SK-N-SH (cell line): ENCODE measurements around the gene ATP6AP1. TPM values are rescaled to one million over a fixed set of nuclear protein-coding genes. Genes with fewer than 3 reads are reported as not detected.

Experiments used
- CTCF ChIA-PET: fragments of 300-600, 350-600 bp; formaldehyde crosslinking; extraction: SDS; loops from one replicate; lab custom pipeline; 2021; lab: Yijun Ruan, JAX
- POLR2A ChIA-PET: fragments of 350-600 bp; sonication (Branson Sonifier 250); formaldehyde crosslinking; extraction: SDS; loops from one replicate; lab custom pipeline; 2020; ENCODE audit warnings: antibody characterized with exemption, inconsistent platforms; lab: Yijun Ruan, JAX
- DNase-seq: peaks from one replicate; pipeline ENCODE4 v3.0.0; 2012
- H2AFZ ChIP-seq: fragments of 200-600 bp; sonication (generic); 2 replicates; pipeline ENCODE4 v1.8.1; 2016; ENCODE audit warnings: antibody characterized with exemption, mild to moderate bottlenecking, low read depth
- H3F3A ChIP-seq: fragments of 200-600 bp; sonication (generic); replicated peaks from 2 replicates; pipeline ENCODE3; 2016; ENCODE audit warnings: antibody characterized with exemption, mild to moderate bottlenecking; ENCODE audit not compliant: insufficient read depth
- H3K27ac ChIP-seq, 2 experiments: fragments of 200-500 bp in 1 of 2; fragments of 200-600 bp in 1 of 2; sonication (Bioruptor generic) in 1 of 2; sonication (generic), shearing (Covaris generic) in 1 of 2; 2 replicates each; pipeline versions ENCODE4 v1.5.1 to v1.6.1; 2014 to 2016; ENCODE audit warnings: low read depth in 2 of 2, inconsistent platforms in 1 of 2, low read length in 1 of 2, mild to moderate bottlenecking in 1 of 2, mixed read lengths in 1 of 2
- H3K27me3 ChIP-seq: fragments of 200-600 bp; sonication (generic), shearing (Covaris generic); 2 replicates; pipeline ENCODE4 v1.6.1; 2016; ENCODE audit warnings: mixed run types; ENCODE audit not compliant: insufficient read depth
- H3K36me3 ChIP-seq, 2 experiments: fragments of 200-500 bp in 1 of 2; fragments of 200-600 bp in 1 of 2; sonication (Bioruptor generic) in 1 of 2; sonication (generic) in 1 of 2; replicated peaks in 1 of 2; 2 replicates each; pipeline versions ENCODE3 to v1.5.1; 2014 to 2016; ENCODE audit warnings: low read length in 1 of 2, mild to moderate bottlenecking in 1 of 2; ENCODE audit not compliant: insufficient read depth in 2 of 2, control insufficient read depth in 1 of 2
- H3K4me1 ChIP-seq, 2 experiments: fragments of 200-500 bp in 1 of 2; fragments of 200-600 bp in 1 of 2; sonication (Bioruptor generic) in 1 of 2; sonication (generic), shearing (Covaris generic) in 1 of 2; 2 replicates each; pipeline versions ENCODE4 v1.5.1 to v1.6.1; 2014 to 2016; ENCODE audit warnings: low read depth in 1 of 2, low read length in 1 of 2, mixed run types in 1 of 2; ENCODE audit not compliant: insufficient read depth in 2 of 2, control insufficient read depth in 1 of 2
- H3K4me2 ChIP-seq: fragments of 200-600 bp; sonication (generic), shearing (Covaris generic); 2 replicates; pipeline ENCODE4 v1.6.1; 2017; ENCODE audit warnings: mixed run types
- H3K4me3 ChIP-seq, 2 experiments: fragments of 200-500 bp in 1 of 2; fragments of 200-600 bp in 1 of 2; sonication (Bioruptor generic) in 1 of 2; sonication (generic), shearing (Covaris generic) in 1 of 2; 2 replicates each; pipeline versions ENCODE4 v1.5.1 to v1.8.1; 2014 to 2016; ENCODE audit warnings: low read depth in 2 of 2, inconsistent platforms in 1 of 2, low read length in 1 of 2, mild to moderate bottlenecking in 1 of 2, mixed read lengths in 1 of 2, moderate library complexity in 1 of 2
- H3K79me2 ChIP-seq: fragments of 200-600 bp; sonication (generic); 2 replicates; pipeline ENCODE4 v1.8.1; 2017; ENCODE audit warnings: mild to moderate bottlenecking; ENCODE audit not compliant: insufficient read depth
- H3K9ac ChIP-seq: fragments of 200-600 bp; sonication (generic); 2 replicates; pipeline ENCODE4 v1.6.1; 2017; ENCODE audit warnings: mixed run types
- H3K9me2 ChIP-seq: fragments of 200-600 bp; sonication (generic); 2 replicates; pipeline ENCODE4 v1.6.1; 2017; ENCODE audit warnings: mixed run types
- H3K9me3 ChIP-seq: fragments of 200-600 bp; sonication (generic); 2 replicates; pipeline ENCODE4 v1.6.1; 2017; ENCODE audit warnings: mixed run types, mild to moderate bottlenecking, moderate library complexity
- H4K20me1 ChIP-seq: fragments of 200-600 bp; sonication (generic); 2 replicates; pipeline ENCODE4 v1.6.1; 2017; ENCODE audit warnings: mild to moderate bottlenecking, mixed run types; ENCODE audit not compliant: insufficient read depth
- ELF1 ChIP-seq: IDR thresholded peaks from 2 replicates; pipeline ENCODE4 v1.4.0; 2012
- EP300 ChIP-seq, 2 experiments: IDR thresholded peaks; 2 replicates each; pipeline versions ENCODE4 v1.4.0 to v1.6.1; 2012; ENCODE audit warnings: borderline replicate concordance in 1 of 2, low read depth in 1 of 2, low read length in 1 of 2
- EZH2phosphoT487 ChIP-seq: fragments of 200-600 bp; sonication (generic); IDR thresholded peaks from 2 replicates; pipeline ENCODE4 v1.6.1; 2017; ENCODE audit warnings: low read depth, mixed run types, mild to moderate bottlenecking, antibody characterized with exemption, moderate library complexity, borderline replicate concordance
- FOSL2 ChIP-seq: IDR thresholded peaks from 2 replicates; pipeline ENCODE4 v1.4.0; 2012; ENCODE audit warnings: low read depth, mild to moderate bottlenecking, moderate library complexity, borderline replicate concordance
- GABPA ChIP-seq: IDR thresholded peaks from 2 replicates; pipeline ENCODE4 v1.4.0; 2012; ENCODE audit warnings: low read depth, mild to moderate bottlenecking
- GATA2 ChIP-seq: sonication (generic); formaldehyde crosslinking; IDR thresholded peaks from 2 replicates; pipeline ENCODE4 v1.5.0; 2020; ENCODE audit warnings: mild to moderate bottlenecking, missing genetic modification reagents
- JUND ChIP-seq: IDR thresholded peaks from 2 replicates; pipeline ENCODE4 v1.4.0; 2012
- MEF2A ChIP-seq: IDR thresholded peaks from 2 replicates; pipeline ENCODE4 v1.4.0; 2012; ENCODE audit warnings: low read depth, borderline replicate concordance
- NRF1 ChIP-seq: IDR thresholded peaks from 2 replicates; pipeline ENCODE4 v1.6.1; 2012; ENCODE audit warnings: low read depth, mild to moderate bottlenecking, low read length
- POLR2AphosphoS5 ChIP-seq: IDR thresholded peaks from 2 replicates; pipeline ENCODE4 v1.6.1; 2012; ENCODE audit warnings: low read depth, low read length
- RCOR1 ChIP-seq: fragments of 150-350 bp; IDR thresholded peaks from 2 replicates; pipeline ENCODE4 v1.6.1; 2017; ENCODE audit warnings: antibody characterized with exemption, low read length
- REST ChIP-seq: IDR thresholded peaks from 2 replicates; pipeline ENCODE4 v1.6.1; 2012; ENCODE audit warnings: mild to moderate bottlenecking, low read depth, low read length, moderate library complexity
- SMC3 ChIP-seq: IDR thresholded peaks from 2 replicates; pipeline ENCODE4 v1.6.1; 2012; ENCODE audit warnings: low read depth, low read length, improper control_type of control experiment
- USF2 ChIP-seq: fragments of 150-350 bp; IDR thresholded peaks from 2 replicates; pipeline ENCODE4 v1.6.1; 2017; ENCODE audit warnings: antibody characterized with exemption, low read length, low read depth, borderline replicate concordance
- ZBTB33 ChIP-seq: IDR thresholded peaks from 2 replicates; pipeline ENCODE4 v1.4.0; 2012; ENCODE audit warnings: low read depth, borderline replicate concordance
- WGBS: methylation state at CpG from one replicate; pipeline ENCODE4 v1.1.6; 2017; ENCODE audit warnings: low lambda C conversion rate; 5-methylcytosine and 5-hydroxymethylcytosine counted together
- polyA plus RNA-seq, 3 experiments: library from polyadenylated mRNA; depleted of rRNA; stranded (reverse); fragments of >200 nt; gene quantifications; 2 replicates each; pipeline ENCODE4 v1.2.3, GENCODE V29; 2012

Gene ATP6AP1
- polyA plus RNA-seq, 1 of the 3 experiments (the other 2 are of a cell fraction): 102 TPM

GRCh38 chrX:154483325-154483724, 54.8 kb downstream of the ATP6AP1 start:
- 52% methylated on average over 7 of the region's 7 CpGs for WGBS
- POLR2A ChIA-PET: no interaction called here
- H3K9ac ChIP-seq: no peak overlapping the region
- no peak overlapping the region for H3K4me3 ChIP-seq
- CTCF ChIA-PET: interaction anchor here (1.0 kb wide), 1 partner anchor 18 kb away, joined by 4 read pairs; no protein-coding TSS in a partner anchor
- no peaks in the 10 kb centered on the region for H3K9me2 ChIP-seq
- no peaks in the 10 kb centered on the region for H4K20me1 ChIP-seq
- no peaks in the 10 kb centered on the region for H3K9me3 ChIP-seq
- H3K79me2 ChIP-seq: peaks cover 15% of the 10 kb centered on the region; the same call in 1 of the 2 replicates
- peaks cover 0 to 10% of the 10 kb centered on the region in 2 experiments; a peak in 1 of 4 replicates for H3K4me1 ChIP-seq
- H3F3A ChIP-seq: no peaks in the 10 kb centered on the region
- H3K27ac ChIP-seq: no peak overlapping the region
- H2AFZ ChIP-seq: no peak overlapping the region
- H3K36me3 ChIP-seq: peaks cover 0 to 14% of the 10 kb centered on the region in 2 experiments
- H3K27me3 ChIP-seq: 0 out of 2 replicates have a peak, but pooled peaks cover 14% of the 10 kb centered on the region
- no peak for DNase-seq
- TF ChIP-seq REST (no peak), EZH2phosphoT487 (no peak), ELF1 (no peak), MEF2A (no peak), POLR2AphosphoS5 (no peak), NRF1 (no peak), GABPA (no peak), JUND (no peak)
- H3K4me2 ChIP-seq: no peak overlapping the region

- no peak for DNase-seq
- Histone ChIP-seq H3K27ac (no peak overlapping the region), H3K9me3 (no peaks in the 10 kb centered on the region), H2AFZ (no peak overlapping the region), H3K36me3 (peaks cover 0 to 14% of the 10 kb centered on the region in 2 experiments), H4K20me1 (no peaks in the 10 kb centered on the region), H3K27me3 (0 out of 2 replicates have a peak, but pooled peaks cover 15% of the 10 kb centered on the region), H3K4me3 (no peak overlapping the region), H3K4me2 (no peak overlapping the region), H3F3A (no peaks in the 10 kb centered on the region), H3K9me2 (no peaks in the 10 kb centered on the region), H3K4me1 (peaks cover 0 to 14% of the 10 kb centered on the region in 2 experiments; a peak in 1 of 4 replicates), H3K9ac (no peak overlapping the region)
- 49% methylated on average over 13 of the region's 16 CpGs for WGBS
- POLR2A ChIA-PET: no interaction called here
- CTCF ChIA-PET: no interaction called here
- TF ChIP-seq POLR2AphosphoS5 (no peak), MEF2A (no peak), GATA2 (CRISPR knock-in tag) (no peak), EP300 (IDR thresholded peaks at IDR 0.05; ENCODE audit: borderline replicate concordance in 1 of 2, low read depth in 1 of 2, low read length in 1 of 2) (no peak), SMC3 (no peak), ZBTB33 (no peak), FOSL2 (no peak), GABPA (no peak), EZH2phosphoT487 (no peak), USF2 (no peak), RCOR1 (no peak), JUND (no peak)
- TF ChIP-seq, all 33 proteins: peak for 0
- peaks cover 15% of the 10 kb centered on the region; the same call in 1 of the 2 replicates for H3K79me2 ChIP-seq
Observed at GRCh38 chrX:154484255-154485149, 56.0 kb downstream of the ATP6AP1 start.
